H1 (cell line): ENCODE measurements around the gene FBXO2.

Experiments
- GABPA ChIP-seq: IDR thresholded peaks from 2 replicates; pipeline ENCODE4 v1.6.1; 2011; ENCODE audit warnings: mild to moderate bottlenecking, low read length, moderate library complexity, borderline replicate concordance; ENCODE audit not compliant: insufficient read depth
- JUND ChIP-seq: IDR thresholded peaks from 2 replicates; pipeline ENCODE4 v1.6.1; 2011; ENCODE audit warnings: mild to moderate bottlenecking, improper control_type of control experiment, low read length
- KDM5A ChIP-seq: fragments of 200-600 bp; IDR thresholded peaks from 2 replicates; pipeline ENCODE4 v1.7.1; 2012; ENCODE audit warnings: mild to moderate bottlenecking, low read length, inconsistent platforms, mixed read lengths
- PHF8 ChIP-seq: fragments of 200-600 bp; sonication (generic); conservative IDR thresholded peaks from 2 replicates; pipeline ENCODE4 v1.7.1; 2012; ENCODE audit warnings: low read depth, mild to moderate bottlenecking, inconsistent platforms, low read length, moderate library complexity
- POLR2A ChIP-seq, 2 experiments: IDR thresholded peaks; 1 replicate in 1 of 2; 2 replicates in 1 of 2; pipeline ENCODE4 v1.6.1; 2011; ENCODE audit warnings: low read depth in 2 of 2, low read length in 2 of 2, mild to moderate bottlenecking in 2 of 2; ENCODE audit errors: control extremely low read depth in 1 of 2
- POLR2AphosphoS5 ChIP-seq: IDR thresholded peaks from 2 replicates; pipeline ENCODE4 v1.6.1; 2011; ENCODE audit warnings: low read depth, low read length
- RXRA ChIP-seq: IDR thresholded peaks from 2 replicates; pipeline ENCODE4 v1.6.1; 2011; ENCODE audit warnings: low read depth, mild to moderate bottlenecking, low read length, moderate library complexity; ENCODE audit not compliant: insufficient read depth
- SIX5 ChIP-seq: IDR thresholded peaks from 2 replicates; pipeline ENCODE4 v1.6.1; 2011; ENCODE audit warnings: mild to moderate bottlenecking, low read depth, low read length
- SUZ12 ChIP-seq: fragments of 200-600 bp; sonication (generic); IDR thresholded peaks from 2 replicates; pipeline ENCODE4 v1.6.1; 2012; ENCODE audit warnings: mild to moderate bottlenecking, inconsistent platforms, low read length, moderate library complexity, mixed read lengths
- TEAD4 ChIP-seq: IDR thresholded peaks from 2 replicates; pipeline ENCODE4 v1.6.1; 2012; ENCODE audit warnings: low read depth, low read length, inconsistent platforms, mixed read lengths
- YY1 ChIP-seq: IDR thresholded peaks from 2 replicates; pipeline ENCODE4 v1.6.1; 2011; ENCODE audit warnings: low read depth, mild to moderate bottlenecking, low read length
- TF ChIP-seq, protein P1 (sequence below), 3 experiments: IDR thresholded peaks; 1 replicate in 2 of 3; 2 replicates in 1 of 3; pipeline versions ENCODE4 v1.5.1 to v1.6.1; 2011; ENCODE audit warnings: low read length in 3 of 3, mild to moderate bottlenecking in 3 of 3, inconsistent platforms in 2 of 3, low read depth in 1 of 3, moderate library complexity in 1 of 3; ENCODE audit not compliant: insufficient read depth in 1 of 3; ENCODE audit errors: control extremely low read depth in 1 of 3

DNA sequence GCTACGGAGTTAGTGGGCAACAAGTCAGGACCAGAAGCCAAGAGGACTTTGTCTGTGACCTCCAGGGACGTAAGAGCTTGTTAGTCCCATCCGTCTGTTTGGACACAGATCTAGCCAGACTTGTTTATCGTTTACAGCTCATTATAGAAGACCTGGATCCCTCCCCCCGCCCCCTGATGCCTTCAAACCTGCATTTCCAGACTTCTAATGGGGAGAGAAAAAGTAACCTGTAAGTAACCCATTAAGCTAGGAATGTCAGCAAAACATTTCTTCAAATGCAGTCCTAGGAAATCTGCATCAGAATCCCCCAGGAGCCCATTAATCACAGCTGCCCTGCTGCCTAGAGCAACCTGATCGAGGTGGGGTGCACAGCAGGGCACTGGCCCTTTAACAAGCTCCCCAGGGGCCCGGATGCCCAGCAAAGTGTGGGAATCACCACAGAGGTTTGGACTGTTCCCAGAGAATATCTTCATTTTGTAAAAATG, 28.1 kb upstream of the FBXO2 start:
- TF ChIP-seq, protein P1, sequence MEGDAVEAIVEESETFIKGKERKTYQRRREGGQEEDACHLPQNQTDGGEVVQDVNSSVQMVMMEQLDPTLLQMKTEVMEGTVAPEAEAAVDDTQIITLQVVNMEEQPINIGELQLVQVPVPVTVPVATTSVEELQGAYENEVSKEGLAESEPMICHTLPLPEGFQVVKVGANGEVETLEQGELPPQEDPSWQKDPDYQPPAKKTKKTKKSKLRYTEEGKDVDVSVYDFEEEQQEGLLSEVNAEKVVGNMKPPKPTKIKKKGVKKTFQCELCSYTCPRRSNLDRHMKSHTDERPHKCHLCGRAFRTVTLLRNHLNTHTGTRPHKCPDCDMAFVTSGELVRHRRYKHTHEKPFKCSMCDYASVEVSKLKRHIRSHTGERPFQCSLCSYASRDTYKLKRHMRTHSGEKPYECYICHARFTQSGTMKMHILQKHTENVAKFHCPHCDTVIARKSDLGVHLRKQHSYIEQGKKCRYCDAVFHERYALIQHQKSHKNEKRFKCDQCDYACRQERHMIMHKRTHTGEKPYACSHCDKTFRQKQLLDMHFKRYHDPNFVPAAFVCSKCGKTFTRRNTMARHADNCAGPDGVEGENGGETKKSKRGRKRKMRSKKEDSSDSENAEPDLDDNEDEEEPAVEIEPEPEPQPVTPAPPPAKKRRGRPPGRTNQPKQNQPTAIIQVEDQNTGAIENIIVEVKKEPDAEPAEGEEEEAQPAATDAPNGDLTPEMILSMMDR (IDR thresholded peaks at IDR 0.05; ENCODE audit: control extremely low read depth in 1 of 3, insufficient read depth in 1 of 3, low read depth in 1 of 3, low read length in 3 of 3), result no peak
- TF ChIP-seq POLR2A (IDR thresholded peaks at IDR 0.05; ENCODE audit: control extremely low read depth in 1 of 2, low read depth in 2 of 2, low read length in 2 of 2) (peak in 1 of 2 experiments; percentile 49; a peak in 2 of 3 replicates), SUZ12 (no peak), RXRA (peak; percentile 63; the same call in 1 of the 2 replicates), KDM5A (no peak), SIX5 (no peak), TEAD4 (peak; percentile 75), POLR2AphosphoS5 (0 out of 2 replicates have a peak, but pooled peaks have one; percentile 18), GABPA (no peak), YY1 (peak; percentile 11; the same call in 1 of the 2 replicates), JUND (no peak), PHF8 (no peak)
